Measurements from ENCODE around the gene GPC1.

- no peak for TF ChIP-seq TAF1 (IDR thresholded peaks at IDR 0.05; ENCODE audit: borderline replicate concordance, low read depth, low read length)
- TF ChIP-seq CTCF (IDR thresholded peaks at IDR 0.05): no peak
- TF ChIP-seq REST (IDR thresholded peaks at IDR 0.05; ENCODE audit: low read depth, low read length): no peak
- no peak for TF ChIP-seq MXI1 (IDR thresholded peaks at IDR 0.05; ENCODE audit: low read depth, low read length)
- TF ChIP-seq SMC3 (IDR thresholded peaks at IDR 0.05; ENCODE audit: low read depth, low read length): no peak
- no peak for TF ChIP-seq POLR2AphosphoS5 (IDR thresholded peaks at IDR 0.05; ENCODE audit: low read depth, low read length)
- TF ChIP-seq ELF1 (IDR thresholded peaks at IDR 0.05): no peak
- TF ChIP-seq GATA2 (CRISPR knock-in tag; IDR thresholded peaks at IDR 0.05): no peak
- TF ChIP-seq TCF12 (IDR thresholded peaks at IDR 0.05): no peak
- no peak for TF ChIP-seq EP300 (IDR thresholded peaks at IDR 0.05; ENCODE audit: borderline replicate concordance in 1 of 2, low read depth in 1 of 2, low read length in 1 of 2)
- TF ChIP-seq IRF3 (IDR thresholded peaks at IDR 0.05; ENCODE audit: low read depth, low read length): no peak
Observed at GRCh38 chr2:240508832-240509545, 73.5 kb downstream of the GPC1 start.

Measured in SK-N-SH (cell line).